ENCODE results near the gene IL17B. TPM values are rescaled to one million over a fixed set of nuclear protein-coding genes. Genes with fewer than 3 reads are reported as not detected.

The IL17B gene
- total RNA-seq, 1 experiment from 2014 or later, result not detected

- no peaks in the 10 kb centered on the region for H3K27me3 Mint-ChIP-seq (ENCODE audit: low read depth)
- POLR2A ChIA-PET, result no interaction called here
- H3K4me1 Mint-ChIP-seq, result peaks cover 29% of the 10 kb centered on the region
- CTCF ChIA-PET, result interaction anchor here (0.7 to 1.8 kb wide), 3 partner anchors 23 to 154 kb away, joined by 3 to 5 read pairs (median 3); no protein-coding TSS in a partner anchor
- H3K36me3 Mint-ChIP-seq, result no peaks in the 10 kb centered on the region
- no peak overlapping the region for H3K27ac Mint-ChIP-seq
- H3K4me3 Mint-ChIP-seq, result no peak overlapping the region
- no peak for ATAC-seq
- TF ChIP-seq AFF4 (CRISPR knock-in tag; IDR thresholded peaks at IDR 0.05; ENCODE audit: borderline replicate concordance) (no peak), MAX (CRISPR knock-in tag; IDR thresholded peaks at IDR 0.05) (no peak), IRF1 (CRISPR knock-in tag; IDR thresholded peaks at IDR 0.05) (no peak), RELA (CRISPR knock-in tag; IDR thresholded peaks at IDR 0.05; ENCODE audit: borderline replicate concordance) (no peak), SP1 (CRISPR knock-in tag; conservative IDR thresholded peaks at IDR 0.05) (no peak), KAT7 (CRISPR knock-in tag; IDR thresholded peaks at IDR 0.05; ENCODE audit: borderline replicate concordance) (no peak), EMX1 (CRISPR knock-in tag; IDR thresholded peaks at IDR 0.05) (no peak), NR1H2 (CRISPR knock-in tag; IDR thresholded peaks at IDR 0.05) (no peak), ZNF671 (CRISPR knock-in tag; IDR thresholded peaks at IDR 0.05) (no peak), GTF2I (CRISPR knock-in tag; conservative IDR thresholded peaks at IDR 0.05) (no peak)
- DNase-seq (ENCODE audit: low spot score), result no peak
- H3K9me3 Mint-ChIP-seq, result no peaks in the 10 kb centered on the region
Measured at GRCh38 chr5:149410721-149411432, 31.8 kb upstream of the IL17B start.

- ATAC-seq, result no peak
Measured at GRCh38 chr5:149410071-149410470, 31.0 kb upstream of the IL17B start.

More at GRCh38 chr5:149410071-149410470, 31.0 kb upstream of the IL17B start:
- POLR2A ChIA-PET, result no interaction called here
- H3K27me3 Mint-ChIP-seq (ENCODE audit: low read depth), result no peaks in the 10 kb centered on the region
- H3K27ac Mint-ChIP-seq, result no peak overlapping the region
- CTCF ChIA-PET, result interaction anchor here (1.4 to 5.7 kb wide), 4 partner anchors 10 to 155 kb away, joined by 3 to 45 read pairs (median 6); no protein-coding TSS in a partner anchor
- H3K36me3 Mint-ChIP-seq, result no peaks in the 10 kb centered on the region
- no peak overlapping the region for H3K4me3 Mint-ChIP-seq
- TF ChIP-seq ZBTB21 (CRISPR knock-in tag; IDR thresholded peaks at IDR 0.05; ENCODE audit: borderline replicate concordance), result no peak
- no peak for TF ChIP-seq MLX (CRISPR knock-in tag; IDR thresholded peaks at IDR 0.05)
- TF ChIP-seq PRDM15 (CRISPR knock-in tag; IDR thresholded peaks at IDR 0.05), result no peak
- TF ChIP-seq GABPB1 (CRISPR knock-in tag; IDR thresholded peaks at IDR 0.05), result no peak
- no peak for TF ChIP-seq NFYB (CRISPR knock-in tag; conservative IDR thresholded peaks at IDR 0.05; ENCODE audit: low read depth)
- no peak for TF ChIP-seq GTF2I (CRISPR knock-in tag; conservative IDR thresholded peaks at IDR 0.05)
- TF ChIP-seq ZMAT4 (CRISPR knock-in tag; IDR thresholded peaks at IDR 0.05), result no peak
- no peak for TF ChIP-seq ZSCAN18 (CRISPR knock-in tag; IDR thresholded peaks at IDR 0.05)
- no peak for TF ChIP-seq MYBL2 (CRISPR knock-in tag; IDR thresholded peaks at IDR 0.05)
- TF ChIP-seq MAX (CRISPR knock-in tag; IDR thresholded peaks at IDR 0.05), result no peak
- TF ChIP-seq RORB (CRISPR knock-in tag; IDR thresholded peaks at IDR 0.05), result no peak
- H3K9me3 Mint-ChIP-seq, result no peaks in the 10 kb centered on the region
- DNase-seq (ENCODE audit: low spot score), result no peak
- peaks cover 33% of the 10 kb centered on the region for H3K4me1 Mint-ChIP-seq
